NCI-H2171 (cell line): ENCODE results near the gene NAV3.
A peak's percentile ranks its signal among the peaks of the same experiment; 100 is the strongest.
"Not testable (repeated sequence)": the region's sequence is repeated elsewhere in the genome, so short reads cannot be mapped to it uniquely, and the experiment has no call there.

Source experiments
- DNase-seq: peaks from one replicate; lab custom pipeline; 2025; lab: John Stamatoyannopoulos, UW

NAV3 gene

GRCh38 chr12:78249578-78249977 lies 418.9 kb downstream of the NAV3 start:
- peak; percentile 27 for DNase-seq

GRCh38 chr12:78257662-78258061 lies 427.0 kb downstream of the NAV3 start:
- DNase-seq, result not testable (repeated sequence)

GRCh38 chr12:78260976-78261375 lies 430.3 kb downstream of the NAV3 start:
- no peak for DNase-seq

GRCh38 chr12:78261901-78262300 lies 431.2 kb downstream of the NAV3 start:
- DNase-seq, result no peak
